GM21447 (cell line): ENCODE data around the gene CAPG.
"Not testable (repeated sequence)": the region's sequence is repeated elsewhere in the genome, so short reads cannot be mapped to it uniquely, and the experiment has no call there.

Source experiments
- ATAC-seq: cut with Tn5 transposase; IDR thresholded peaks from one replicate; pipeline ENCODE4 v1.9.1; 2021; ENCODE audit not compliant: unreplicated experiment

The CAPG gene

DNA sequence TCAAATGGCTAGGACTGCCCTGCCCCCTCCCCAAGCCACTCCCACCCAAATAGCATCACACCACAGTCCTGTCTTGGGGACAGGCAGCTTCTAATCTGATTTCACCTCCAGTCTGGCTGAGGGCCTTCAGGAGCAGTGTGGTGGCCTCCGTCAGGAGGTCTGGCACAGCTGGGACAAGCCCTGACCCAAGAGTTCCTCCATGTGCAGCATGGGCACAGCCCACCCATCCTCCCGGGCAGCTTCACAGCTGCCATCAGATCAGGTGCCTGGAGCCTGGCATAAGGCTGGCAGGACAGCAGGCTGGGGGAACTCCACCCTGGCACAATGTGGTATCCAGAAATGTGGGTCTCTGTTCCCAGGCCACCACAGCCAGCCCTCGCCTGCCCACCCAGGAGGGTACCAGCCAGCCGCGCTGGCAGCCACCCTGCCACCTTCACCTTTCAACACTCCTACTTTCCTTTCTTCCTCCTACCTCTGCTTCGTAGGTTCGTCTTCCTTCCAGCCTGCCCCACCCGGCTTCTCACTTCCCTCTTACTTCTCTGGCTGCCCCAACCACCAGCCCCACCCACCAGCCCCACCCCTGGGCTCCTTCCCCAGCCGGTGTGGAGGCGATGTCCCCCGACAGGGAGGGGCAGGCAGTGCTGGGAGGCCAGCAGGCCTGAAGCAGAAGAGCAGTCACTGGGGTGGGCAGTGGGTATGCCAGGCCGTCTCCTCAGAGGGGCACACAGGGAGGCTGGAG is at the start of gene CAPG:
CAPG (minus strand) TSS at position 522 of the 739 bp plus-strand sequence. CDS start 8,221 bp downstream, outside the sequence.
- ATAC-seq, result peak; percentile 72

- ATAC-seq, result no peak
Measured at GRCh38 chr2:85459771-85460170, 49.6 kb upstream of the CAPG start.

DNA sequence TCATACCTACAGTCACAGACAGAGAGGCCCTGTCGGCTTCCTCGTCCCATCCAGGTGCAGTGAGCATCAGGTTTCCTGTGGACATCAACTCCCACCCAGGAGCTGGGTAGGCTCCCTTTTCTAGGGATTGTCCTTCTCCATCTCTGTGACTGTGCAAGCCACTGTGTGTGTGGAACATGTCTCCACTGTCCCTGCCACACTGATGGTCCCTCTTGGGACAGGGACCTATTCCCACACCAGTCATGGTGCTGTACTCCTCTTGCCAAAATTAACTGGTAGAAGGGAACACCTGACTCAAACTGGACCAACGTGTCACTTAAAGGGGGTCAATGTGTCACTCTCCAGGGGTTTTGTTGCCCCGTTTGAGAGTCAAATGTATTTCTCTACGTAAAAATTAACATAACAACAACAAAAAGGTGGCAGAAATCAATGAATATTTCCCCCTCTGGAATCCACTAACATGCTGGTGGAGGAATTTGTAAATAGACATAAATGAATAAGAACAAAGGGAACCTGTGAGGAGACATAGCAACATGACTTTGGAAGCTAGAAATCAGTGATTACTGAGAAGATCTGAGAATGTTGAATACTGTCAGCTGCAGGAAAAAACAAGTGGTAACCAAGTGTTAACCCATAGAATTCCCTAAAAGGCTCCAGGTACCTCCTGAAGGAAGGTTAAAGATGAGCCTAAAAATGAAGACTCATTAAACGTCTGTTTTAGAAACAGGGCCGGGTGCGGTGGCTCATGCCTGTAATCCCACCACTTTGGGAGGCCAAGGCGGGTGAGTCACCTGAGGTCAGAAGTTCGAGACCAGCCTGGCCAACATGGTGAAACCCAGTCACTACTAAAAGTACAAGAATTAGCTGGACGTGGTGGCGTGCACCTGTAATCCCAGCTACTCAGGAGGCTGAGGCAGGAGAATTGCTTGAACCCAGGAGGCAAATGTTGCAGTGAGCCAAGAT is 48.7 kb upstream of the CAPG start:
- no peak for ATAC-seq

DNA sequence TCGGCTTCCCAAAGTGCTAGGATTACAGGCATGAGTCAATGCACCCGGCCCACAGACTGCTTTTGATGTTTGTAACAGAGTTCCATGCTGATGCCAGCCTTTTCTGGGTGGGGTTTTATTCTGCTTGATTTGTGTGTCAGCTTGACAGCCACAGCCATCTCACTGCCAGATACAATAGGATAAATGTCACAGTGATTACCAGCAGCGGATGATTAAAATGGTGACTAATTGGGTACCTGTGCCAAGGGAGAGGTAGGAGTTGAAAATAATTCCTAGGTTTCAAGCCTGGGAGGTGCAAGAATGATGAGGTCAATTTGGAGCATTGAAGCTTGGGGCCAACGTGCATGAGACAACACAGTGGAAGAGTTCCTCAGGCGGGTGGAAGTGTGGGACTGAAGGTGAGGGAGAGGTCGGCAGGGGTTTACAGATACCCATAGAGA is 47.7 kb upstream of the CAPG start:
- ATAC-seq, result no peak

- ATAC-seq, result no peak
Measured at GRCh38 chr2:85457043-85457442, 46.9 kb upstream of the CAPG start.

DNA sequence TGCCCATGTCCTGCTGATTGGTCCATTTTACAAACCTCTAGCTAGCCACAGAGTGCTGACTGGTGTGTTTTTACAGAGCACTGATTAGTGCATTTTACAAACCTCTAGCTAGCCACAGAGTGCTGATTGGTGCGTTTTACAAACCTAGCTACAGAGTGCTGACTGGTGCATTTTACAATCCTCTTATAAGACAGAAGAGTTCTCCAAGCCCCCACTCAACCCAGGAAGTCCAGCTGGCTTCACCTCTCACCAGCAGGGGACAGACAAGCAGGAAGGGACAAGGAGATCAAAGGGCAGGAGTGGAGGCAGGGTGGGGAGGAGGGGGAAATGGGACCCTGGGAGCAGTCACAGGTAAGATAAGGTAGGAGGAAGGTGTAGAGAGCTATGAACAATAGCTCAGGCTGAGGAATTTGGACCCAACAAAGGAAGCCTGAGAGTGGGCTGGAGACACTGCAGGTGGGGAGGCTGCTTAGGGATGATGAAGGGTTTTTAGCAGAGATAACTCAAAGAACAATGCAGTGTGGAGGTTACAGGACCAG is 45.5 kb upstream of the CAPG start:
- ATAC-seq, result no peak

DNA sequence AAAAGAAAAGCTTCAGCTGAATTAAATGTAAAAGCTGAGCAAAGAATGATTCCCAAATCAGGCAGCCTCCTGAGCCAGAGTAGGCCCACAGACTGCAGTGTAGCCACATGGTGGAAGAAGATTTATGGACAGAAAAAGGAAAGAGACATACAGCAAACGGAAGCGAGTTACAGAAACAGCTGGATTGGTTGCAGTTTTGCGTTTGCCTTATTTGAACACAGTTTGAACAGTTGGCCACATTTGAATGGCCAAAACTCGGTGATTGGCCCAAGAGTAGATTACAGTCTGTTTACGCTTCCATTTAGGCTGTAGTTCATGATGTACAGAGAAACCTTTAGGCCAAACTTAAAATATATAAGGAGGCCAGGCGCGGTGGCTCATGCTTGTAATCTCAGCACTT is 43.4 kb upstream of the CAPG start:
- no peak for ATAC-seq

DNA sequence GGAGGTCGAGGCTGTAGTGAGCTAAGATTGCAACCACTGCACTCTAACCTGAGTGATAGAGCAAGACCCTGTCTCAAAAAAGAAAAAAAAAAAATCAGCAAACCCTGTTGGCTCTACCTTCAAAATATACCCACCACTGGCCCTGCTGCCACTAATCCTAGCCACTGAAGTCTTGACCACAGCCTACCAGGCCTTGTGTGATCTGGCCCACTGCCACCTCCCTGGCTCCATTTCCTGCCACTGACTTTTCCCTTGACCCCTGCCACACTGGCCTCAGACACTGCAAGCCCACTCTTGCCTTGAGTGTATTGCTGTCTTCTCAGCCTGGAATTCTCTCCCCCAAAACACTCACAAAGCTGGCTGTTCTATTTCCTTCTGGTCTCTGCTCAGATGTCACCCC is 42.1 kb upstream of the CAPG start:
- ATAC-seq, result no peak

DNA sequence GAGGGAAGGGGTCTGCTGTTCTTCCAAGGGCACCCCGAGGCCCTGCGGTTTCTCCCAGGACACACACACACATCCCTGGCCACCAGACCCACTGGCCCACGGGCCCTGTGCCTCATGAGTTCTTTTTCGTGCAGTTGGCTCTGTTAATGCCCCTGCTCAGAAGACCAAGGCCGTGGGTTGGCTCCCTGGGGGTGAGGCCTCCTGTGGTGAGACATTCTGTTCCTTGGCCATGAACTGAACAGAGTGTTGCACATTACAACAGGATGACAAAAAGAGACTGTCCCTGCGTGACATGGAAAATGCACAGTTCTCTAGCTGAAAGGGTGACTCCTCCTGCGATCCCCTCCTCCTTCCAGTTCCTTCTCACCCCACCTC is 39.0 kb upstream of the CAPG start:
- no peak for ATAC-seq

DNA sequence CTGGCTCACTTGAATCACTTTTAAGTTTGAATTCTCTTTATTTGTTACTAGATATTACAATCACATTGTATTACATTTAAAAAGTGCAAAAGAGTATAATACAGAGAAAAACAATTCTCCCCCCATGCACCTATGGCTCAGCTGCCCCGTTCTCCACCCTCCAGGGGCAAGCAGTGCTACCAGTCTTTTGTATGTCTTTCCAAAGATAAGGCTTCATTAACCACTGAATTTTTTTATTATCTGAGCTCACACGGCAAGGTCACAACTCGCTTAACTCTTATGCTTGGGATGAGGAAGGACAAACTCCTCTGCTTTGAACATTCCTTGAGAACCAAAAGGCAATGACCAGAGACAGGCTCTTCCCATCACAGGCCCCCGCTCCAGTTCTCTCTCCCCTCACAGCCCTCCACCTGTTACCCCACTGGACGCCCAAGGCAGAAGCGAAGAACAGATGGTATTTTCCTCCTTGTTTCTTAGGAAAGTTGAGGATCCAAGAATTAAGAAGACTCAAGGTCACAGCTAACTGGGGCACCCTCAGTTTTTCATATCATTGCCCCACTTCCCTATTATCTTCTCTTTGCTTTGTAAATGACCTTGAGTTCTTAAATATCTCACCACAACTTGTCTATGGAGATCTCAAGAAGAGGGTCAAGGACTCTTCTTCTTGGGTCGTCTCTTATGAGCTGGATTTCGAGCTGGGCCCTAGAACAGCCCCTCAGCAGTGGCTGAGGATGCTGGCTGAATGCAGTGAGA is 38.5 kb upstream of the CAPG start:
- no peak for ATAC-seq

- no peak for ATAC-seq
Measured at GRCh38 chr2:85447222-85447585, 37.0 kb upstream of the CAPG start.

DNA sequence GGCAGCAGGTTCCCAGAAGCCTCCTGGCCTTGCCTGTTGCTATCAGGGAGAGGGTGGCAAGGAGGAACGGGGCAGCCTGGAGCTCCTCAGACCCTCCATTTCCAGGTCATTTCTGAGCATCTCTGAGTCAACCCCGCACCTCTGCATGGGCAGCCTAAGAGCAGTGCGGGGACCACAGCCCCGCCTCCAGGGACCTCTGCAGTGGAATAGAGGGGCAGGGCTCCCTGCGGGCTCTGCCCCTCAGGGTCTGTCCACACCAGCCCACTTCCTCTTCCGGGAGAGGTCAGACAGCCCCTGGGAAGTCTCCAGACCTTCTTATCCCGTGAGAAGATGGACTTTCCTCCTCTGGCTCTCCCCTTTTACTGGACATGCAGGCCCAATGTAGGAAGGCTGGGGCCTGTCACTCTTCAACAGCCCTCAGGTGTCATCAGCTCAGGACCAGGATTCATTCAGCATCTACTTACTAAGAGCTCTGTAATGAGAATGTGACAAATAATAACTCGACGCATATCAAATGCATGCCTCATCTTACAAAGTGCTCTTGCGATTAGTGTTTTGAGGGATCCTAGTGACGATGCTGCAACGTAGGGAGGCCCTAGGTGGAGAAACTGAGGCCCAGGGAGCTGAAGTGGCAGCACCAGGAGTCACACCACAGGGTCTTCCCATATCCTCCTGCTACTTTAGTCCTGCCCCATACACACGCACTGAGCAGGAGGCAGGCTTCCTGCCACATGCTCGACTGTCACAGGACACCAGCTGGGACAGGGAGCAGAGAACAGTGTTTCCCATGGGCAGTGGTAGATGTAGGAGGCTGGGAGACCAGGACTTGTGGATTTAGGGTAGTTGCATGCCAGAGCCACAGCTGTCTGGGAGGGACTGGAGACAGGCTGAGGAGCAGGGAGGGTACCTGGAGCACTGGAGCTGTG is 36.4 kb upstream of the CAPG start:
- ATAC-seq, result no peak

DNA sequence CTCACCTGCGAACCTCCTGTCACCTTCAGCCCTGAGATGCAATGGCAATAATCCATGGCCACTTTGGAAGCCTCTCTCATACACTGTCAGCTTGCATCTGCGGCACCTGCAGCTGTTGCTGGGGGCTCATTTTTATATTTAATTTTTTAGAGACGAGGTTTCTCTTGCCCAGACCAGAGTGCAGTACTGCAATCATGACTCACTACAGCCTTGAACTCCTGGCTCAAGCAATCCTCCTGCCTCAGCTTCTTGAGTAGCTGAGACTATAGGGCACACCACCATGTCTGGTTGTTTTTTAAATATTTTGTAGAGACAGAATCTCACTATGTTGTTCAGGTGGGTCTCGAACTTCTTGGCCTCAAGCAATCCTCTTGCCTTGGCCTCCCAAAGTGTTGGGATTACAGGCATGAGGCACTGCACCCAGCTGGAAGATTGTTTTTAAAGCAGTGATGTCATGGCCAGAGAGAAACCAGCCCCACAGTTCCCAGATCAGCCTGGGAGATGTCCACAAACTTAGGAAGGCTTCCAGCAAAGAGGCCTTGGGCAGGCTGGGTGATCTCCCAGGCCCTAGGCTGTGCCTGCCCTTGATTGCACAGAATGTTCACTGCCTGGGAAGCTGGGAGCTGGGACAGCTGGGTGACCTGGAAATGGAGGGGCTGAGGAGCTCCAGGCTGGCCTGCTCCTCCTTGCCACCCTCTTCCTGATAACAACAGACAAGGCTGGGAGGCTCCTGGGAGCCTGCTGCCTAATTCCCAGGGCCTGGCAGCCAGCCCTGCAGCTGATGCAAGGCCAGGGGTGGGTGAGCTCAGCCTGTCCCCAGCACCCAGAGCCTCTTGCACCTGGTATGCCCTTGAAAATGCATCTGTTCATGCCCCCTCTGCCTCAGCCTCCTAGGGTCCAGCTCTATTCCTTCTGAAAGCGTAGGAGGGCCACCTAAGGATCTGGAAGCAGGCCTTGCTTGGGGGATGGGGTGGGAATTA is 35.4 kb upstream of the CAPG start:
- ATAC-seq, result no peak

DNA sequence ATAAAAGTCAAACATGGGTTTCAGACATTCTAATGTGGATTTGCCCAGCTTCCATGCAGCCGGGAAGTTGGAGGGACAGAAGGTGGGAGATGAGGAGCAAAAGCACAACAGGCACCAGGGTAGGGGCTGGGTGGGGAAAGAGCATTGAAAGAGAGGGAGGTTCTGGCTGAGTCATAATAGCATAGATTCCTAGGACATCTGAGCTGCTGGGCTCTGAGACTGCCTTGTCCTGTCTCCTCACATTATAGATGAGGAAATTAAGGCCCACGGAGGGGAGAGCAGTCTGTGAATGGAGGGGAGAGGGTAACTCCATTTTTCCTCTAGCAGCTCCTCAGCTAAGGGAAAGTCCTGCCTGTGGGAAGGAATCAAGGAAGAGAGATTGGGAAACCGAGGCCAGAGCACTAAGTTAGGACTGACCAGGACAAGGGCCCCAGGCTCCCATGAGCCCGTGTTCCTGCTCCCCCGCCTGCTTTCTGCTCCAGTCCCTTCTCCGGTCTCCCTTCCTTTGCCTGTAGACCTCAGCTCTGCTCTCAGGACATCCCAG is 34.5 kb upstream of the CAPG start:
- no peak for ATAC-seq

DNA sequence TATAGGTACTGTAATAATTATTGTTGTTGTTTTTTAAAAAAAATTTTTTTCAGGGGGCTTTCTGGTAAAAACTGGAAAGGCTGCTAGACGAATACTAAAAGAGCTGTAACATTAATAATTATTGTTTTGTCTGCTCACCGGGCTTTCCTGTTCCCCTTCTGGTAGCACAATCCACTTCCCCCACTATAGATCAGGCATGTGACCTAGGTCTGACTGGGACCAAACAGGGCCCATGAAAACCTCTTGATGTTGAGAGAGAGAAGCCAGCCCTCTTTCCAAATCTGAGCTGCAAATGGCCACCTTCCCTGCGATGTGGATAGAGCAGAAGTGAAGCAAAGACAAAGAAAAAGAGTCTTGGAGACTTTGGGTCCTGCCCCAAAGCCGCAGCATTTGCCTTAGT is 31.7 kb upstream of the CAPG start:
- ATAC-seq, result no peak

DNA sequence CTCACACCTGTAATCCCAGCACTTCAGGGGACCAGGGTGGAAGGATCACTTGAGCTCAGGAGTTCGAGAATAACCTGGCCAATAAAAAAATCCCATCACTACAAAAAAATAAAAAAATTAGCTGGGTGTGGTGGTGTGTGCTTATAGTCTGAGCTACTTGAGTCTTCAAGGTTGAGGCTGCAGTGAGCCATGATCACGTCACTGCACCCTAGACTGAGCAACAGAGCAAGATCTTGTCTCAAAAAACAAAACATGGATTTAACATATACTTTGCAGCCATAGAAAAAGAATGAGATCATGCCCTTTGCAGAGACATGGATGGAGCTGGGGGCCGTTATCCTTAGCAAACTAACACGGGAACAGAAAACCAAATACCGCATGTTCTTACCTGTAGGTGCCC is 30.6 kb upstream of the CAPG start:
- no peak for ATAC-seq

- no peak for ATAC-seq
Measured at GRCh38 chr2:85439986-85440385, 29.8 kb upstream of the CAPG start.

DNA sequence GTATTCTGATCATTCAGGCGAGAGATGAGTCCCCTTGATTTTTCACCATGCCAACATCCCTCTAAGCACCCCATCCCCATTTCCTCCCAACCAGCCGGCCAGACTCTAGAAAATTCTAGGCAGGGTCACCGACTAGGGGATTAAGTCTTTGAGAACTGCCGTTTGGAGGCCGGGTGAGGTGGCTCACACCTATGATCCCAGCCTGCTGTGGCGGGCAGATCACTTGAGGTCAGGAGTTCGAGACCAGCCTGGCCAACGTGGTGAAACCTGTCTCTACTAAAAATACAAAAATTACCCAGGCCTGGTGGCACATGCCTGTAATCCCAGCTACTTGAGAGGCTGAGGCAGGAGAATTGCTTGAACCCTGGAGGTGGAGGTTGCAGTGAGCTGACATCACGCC is 29.4 kb upstream of the CAPG start:
- ATAC-seq, result not testable (repeated sequence)

DNA sequence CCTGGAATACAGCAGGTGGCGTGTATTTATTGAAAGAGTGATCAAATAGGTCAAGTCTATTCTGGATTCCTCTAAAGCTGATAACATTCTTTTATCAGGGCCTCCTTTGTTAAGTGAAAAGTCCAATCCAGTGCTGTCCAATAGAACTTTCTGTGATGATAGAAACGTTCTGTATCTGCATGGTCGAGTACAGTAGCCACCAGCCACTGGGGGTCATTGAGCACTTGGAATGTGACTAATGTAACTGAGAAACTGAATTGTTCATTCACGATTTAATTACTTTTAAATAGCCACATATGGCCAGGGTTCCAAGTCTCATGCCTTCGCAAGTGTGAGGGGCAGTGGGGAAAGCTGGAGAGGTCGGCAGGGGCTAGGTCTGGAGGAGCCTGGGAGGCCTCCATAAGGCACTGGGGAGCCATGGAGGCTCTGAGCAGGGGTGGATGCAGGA is 28.9 kb upstream of the CAPG start:
- no peak for ATAC-seq
